Activated CD8-positive, alpha-beta memory T cell treated with anti-CD3 and anti-CD28 coated beads for 1 hour (primary cell): ENCODE data around the gene DCK.
A peak's percentile ranks its signal among the peaks of the same experiment; 100 is the strongest.

ENCODE experiments used
- DNase-seq, 2 donors: peaks; one replicate each; pipeline ENCODE4 v3.0.0-alpha.2; 2020; ENCODE audit warnings: low read depth in 1 of 2; ENCODE audit errors: extremely low read depth in 1 of 2

DCK gene

GRCh38 chr4:70993181-70994068 lies at the start of gene DCK:
TSS of gene DCK (plus strand) at chr4:70993649. CDS start at chr4:70993836, 187 bp downstream.
- DNase-seq: peak; percentile 45 to 72

DNA sequence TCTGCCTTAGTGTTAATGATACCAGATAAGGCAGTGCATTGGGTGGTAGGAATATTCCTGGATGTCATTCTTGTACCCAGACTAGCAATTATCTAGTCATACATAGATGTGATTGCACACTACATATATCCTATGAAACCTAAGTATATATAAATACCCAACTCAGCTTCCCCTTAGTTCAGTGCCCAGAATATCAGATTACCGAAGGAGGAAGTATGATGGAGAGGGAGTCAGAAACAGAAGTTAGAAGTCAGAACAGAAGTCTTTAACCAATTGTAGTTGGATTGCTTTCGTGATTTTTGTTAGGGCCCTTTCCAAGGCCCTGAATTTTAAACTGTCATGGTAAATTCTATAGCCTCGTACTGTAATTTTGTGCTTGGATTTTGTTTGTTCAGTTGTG lies 48.4 kb upstream of the DCK start:
- no peak for DNase-seq

DNA sequence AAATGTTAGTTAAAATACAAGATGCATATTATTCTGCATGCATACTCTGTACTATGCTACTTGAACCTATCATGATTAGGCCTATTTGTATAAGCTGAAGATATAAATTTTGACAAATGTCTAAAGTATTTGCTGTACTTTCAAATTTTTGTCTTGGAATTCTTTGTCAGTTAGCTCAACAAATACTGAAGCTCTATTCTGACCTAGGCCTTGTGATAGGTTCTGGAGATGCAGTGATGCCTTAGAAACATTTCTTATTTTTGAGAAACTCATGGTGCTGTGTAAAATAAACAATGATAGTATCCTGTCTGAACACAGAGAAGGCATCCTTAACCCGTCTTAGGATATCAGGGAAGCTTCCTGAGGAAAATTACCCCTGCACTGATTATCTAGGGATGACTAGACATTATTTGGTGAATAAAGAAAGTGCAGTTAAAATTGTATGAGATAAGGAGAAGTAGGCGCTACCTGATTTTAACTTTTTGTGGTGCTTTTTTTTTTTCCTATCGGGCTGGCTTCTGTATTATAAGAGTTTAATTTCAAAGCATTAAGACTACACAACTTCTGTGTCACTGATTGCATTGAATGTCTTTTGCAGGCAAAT lies 47.9 kb upstream of the DCK start:
- no peak for DNase-seq

DNA sequence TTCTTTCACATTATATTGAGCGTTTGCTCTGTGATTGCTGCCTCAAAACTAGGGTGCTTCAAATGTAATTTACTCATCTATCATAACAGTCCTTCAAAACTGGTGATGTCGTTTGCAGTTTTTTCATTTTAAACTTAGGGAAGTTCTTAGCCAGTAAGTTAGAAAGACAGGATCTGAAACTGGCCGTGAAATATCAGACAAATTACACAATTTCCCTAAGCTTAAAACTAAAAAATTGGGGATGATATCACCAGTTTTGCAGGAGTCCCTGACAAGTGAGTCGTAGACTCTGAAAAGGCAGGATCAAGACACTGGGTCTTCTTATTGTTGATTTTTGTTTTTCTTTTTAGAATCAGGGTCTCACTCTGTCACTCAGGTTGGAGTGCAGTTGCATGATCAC lies 46.5 kb upstream of the DCK start:
- DNase-seq: no peak

GRCh38 chr4:70948665-70949260 lies 44.7 kb upstream of the DCK start:
- DNase-seq: no peak

GRCh38 chr4:70954032-70954431 lies 39.4 kb upstream of the DCK start:
- DNase-seq: no peak

DNA sequence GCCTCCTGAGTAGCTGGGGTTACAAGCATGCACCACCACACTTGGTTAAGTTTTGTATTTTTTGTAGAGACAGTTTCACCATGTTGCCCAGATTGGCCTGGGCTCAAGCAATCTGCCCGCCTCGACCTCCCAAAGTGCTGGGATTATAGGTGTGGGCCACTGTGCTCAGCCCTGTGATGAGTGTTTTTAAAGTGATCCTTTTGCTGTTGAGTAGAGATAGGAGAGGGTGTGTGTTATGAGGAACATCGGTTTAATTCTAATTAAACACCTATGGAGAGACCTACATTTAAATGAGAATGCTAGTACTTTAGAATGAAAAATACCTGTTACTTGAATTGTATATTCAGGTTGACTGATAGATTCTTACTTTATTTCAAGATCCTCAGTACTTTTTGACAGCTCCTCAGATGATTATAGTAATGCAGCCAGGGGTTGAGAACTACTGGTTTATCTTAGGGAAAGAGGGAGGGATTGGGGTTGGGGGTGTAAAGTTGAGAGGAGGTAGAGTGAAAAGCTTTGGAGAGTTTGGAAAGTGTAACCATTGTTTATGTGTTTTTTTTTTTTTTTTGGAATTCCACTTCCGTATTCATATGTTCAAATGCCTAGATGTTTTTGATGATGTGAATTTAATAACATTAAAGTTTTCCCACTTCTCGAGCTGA lies 36.8 kb upstream of the DCK start:
- no peak for DNase-seq

- DNase-seq: no peak
Measured at GRCh38 chr4:70958681-70959080, 34.8 kb upstream of the DCK start.

GRCh38 chr4:70969076-70969475 lies 24.4 kb upstream of the DCK start:
- DNase-seq: no peak

- DNase-seq: no peak
Measured at GRCh38 chr4:70976252-70976651, 17.2 kb upstream of the DCK start.

GRCh38 chr4:70979445-70980008 lies 13.9 kb upstream of the DCK start:
- DNase-seq: no peak

DNA sequence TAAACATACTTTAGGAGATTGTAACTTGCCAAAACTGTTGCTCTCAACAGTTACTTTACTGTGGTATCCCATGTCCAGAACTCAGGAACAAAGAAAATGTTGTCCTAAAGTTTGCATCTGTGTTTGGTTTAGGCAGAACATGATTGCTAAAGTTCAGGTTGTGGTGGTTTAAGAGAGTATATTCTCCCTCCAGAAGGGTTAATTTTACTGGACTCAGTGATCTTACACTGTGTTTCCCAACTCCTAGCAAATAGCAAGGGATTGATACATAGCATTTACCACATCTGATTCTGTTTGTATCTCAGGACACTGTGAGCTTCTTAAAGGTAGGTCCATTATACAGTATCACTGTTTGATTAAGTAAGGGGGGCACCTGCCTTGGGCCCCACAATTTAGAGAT lies 13.3 kb upstream of the DCK start:
- no peak for DNase-seq

DNA sequence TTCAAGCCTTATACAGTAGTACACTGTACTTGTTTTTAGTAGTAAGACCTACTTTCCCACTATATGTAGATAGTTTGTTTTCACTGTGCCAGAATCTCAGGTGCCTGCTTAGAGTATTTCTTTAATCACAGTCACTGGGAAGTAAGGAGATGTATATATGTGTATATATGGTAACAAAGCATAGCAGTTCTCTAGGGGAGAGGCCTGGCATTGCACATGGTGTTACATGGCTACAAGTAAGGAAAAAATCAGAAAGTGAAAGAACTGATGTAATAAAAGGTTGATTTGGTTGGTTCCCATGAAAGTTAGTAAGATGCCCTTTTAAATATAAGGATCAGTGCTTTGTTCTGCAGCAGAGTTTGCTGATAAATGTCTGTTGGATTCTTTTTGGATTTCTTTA lies 9.3 kb upstream of the DCK start:
- no peak for DNase-seq

DNA sequence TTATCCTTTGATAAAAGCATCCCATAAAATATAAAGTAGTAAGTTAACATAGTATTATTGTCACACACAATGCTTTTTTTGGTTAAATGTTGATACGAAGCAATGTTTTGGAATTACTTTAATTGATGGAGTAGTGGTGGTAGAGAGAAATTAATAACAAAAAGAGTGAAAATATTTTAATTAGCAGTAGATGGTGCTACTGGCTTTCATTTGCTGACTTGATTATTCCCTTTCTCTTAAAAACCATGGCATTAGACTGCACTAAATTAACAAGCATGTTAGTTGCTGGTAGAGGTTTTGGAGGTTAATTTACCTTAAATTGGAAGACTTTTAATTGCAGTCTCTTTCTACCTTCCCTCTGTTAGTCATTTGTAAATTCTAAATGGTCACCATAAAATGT lies 8.9 kb upstream of the DCK start:
- no peak for DNase-seq

DNA sequence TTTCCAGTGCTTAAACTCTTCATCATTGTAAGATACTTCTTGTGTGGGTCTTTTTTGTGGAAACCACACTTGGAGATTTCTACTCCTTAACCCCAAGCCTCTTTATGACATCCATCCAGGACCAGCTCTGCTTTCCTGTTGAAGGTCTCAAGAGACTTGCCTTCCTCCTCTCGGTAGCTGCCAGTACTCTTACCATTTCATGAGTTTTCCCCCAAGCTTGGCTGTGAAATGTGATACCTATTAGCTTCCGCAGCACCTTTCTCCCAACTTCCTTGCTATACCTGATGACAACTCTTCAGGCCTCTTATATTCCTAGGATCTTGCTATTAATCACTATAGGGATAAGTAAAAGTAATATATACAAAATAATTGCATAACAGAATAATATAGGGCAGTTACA lies 1.9 kb upstream of the DCK start:
- DNase-seq: no peak

DNA sequence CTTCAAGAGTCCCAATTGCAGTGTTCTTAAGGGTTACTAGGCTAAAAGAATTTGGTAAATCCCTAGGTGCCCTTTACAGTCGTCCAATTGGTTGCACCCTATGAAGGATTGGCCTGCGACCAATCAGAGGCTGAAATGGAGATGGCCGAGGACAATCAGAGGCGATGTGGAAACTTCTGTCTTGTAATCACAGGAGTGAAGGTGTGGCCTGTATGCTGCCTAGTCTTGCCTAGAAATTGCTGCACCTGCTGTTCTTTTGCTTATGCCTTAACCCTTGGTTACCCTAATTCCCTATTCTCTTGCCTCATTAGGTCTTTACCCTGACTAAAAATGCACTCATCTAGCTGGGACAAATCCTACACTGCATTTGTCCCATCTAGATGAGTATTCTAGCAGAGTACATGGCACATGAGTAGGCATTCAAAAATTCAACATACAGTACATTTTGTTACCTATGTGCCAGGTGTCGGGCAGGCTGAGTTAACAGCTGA lies 1.0 kb upstream of the DCK start:
- DNase-seq: no peak

- DNase-seq: no peak
Measured at GRCh38 chr4:70994069-70994366, 569 bp downstream of the DCK start.

DNA sequence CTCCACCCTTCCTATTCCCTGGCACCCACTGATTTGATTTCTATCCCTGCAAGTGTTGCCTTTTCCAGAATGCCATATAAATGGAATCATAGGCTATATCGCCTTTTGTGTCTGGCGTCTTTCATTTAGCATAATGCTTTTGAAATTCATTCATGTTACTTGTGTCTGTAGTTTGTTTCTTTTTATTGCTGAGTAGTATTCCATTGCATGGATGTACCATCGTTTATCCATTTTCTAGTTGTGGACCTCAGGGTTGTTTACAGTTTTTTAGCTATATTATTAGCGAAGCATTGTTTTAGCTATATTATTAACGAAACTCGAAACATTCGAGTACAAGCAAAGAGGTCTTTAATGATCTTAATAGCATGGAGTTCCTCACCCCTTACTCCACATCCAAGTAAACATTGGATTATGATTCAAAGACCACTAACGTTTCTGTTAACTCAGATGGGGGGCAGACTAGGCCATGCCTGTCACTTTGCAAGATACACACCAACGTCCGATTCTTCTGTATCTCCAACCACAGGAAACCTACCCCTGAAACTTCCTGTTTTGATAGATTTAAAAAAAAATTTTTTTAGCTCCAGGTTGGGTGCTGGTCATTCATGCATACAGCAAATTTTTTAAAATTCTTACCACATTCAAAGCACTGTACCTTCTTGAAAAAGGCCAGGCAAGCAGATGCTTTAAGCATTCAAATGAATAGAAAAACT lies 1.1 kb downstream of the DCK start:
- no peak for DNase-seq

DNA sequence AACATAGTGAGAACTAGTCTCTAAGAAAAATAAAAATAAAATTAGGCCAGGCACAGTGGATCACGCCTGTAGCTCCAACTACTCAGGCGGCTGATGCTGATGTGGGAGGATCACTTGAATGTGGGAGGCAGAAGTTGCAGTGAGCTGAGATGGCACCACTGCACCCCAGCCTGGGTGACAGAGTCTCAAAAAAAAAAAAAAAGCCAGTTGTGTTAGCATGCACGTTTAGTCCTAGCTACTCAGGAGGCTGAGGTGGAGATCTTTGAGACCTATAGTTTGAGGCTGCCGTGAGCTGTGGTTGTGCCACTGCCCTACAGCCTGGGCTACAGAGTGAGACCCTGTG lies 2.5 kb downstream of the DCK start:
- DNase-seq: no peak

DNA sequence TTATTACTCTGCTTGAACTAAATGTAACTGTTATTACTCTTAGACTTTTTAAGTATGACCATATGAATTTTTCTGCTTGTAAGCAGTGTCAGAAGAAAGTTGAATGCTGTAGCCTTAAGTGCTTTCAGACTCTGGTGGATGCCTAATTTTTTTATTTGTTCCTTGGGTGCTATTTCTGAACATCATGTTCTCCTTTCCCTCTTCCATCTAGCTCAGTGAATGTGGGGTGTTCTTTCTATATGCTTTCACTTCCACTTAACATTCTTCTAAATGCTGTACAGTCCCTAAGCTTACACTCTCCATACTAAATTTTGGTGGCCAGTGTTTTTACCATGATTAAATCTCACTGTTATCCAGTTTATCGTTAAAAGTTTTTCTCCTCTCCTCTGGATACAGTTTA lies 3.6 kb downstream of the DCK start:
- DNase-seq: no peak

DNA sequence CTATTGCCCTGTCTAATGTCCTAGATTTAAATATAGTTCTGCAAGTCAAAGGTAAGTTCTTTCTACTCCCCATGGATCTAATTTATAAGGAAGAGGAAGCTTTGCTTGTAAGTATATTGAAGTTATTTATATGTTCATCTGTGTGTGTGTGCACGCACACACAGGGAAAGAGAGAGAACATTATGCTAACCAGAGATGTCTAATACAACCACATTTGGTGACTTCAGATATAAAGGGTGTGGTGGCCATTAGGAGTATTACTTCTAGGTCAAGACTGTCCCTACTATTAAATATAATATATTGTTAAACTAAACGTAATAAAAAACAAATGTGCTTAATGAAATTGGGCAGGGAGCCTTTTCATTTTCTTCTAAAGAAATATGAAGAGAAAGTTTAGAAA lies 4.1 kb downstream of the DCK start:
- DNase-seq: no peak
